HG03095 (cell line): ENCODE data around the gene SOWAHC.
A peak's percentile ranks its signal among the peaks of the same experiment; 100 is the strongest.
"Not testable (repeated sequence)": the region's sequence is repeated elsewhere in the genome, so short reads cannot be mapped to it uniquely, and the experiment has no call there.

ENCODE experiments used
- ATAC-seq: cut with Tn5 transposase; IDR thresholded peaks from one replicate; pipeline ENCODE4 v1.9.1; 2021; ENCODE audit warnings: moderate library complexity; ENCODE audit not compliant: unreplicated experiment

Gene SOWAHC

GRCh38 chr2:109615637-109616144 lies 1.5 kb downstream of the SOWAHC start:
- ATAC-seq, result no peak

DNA sequence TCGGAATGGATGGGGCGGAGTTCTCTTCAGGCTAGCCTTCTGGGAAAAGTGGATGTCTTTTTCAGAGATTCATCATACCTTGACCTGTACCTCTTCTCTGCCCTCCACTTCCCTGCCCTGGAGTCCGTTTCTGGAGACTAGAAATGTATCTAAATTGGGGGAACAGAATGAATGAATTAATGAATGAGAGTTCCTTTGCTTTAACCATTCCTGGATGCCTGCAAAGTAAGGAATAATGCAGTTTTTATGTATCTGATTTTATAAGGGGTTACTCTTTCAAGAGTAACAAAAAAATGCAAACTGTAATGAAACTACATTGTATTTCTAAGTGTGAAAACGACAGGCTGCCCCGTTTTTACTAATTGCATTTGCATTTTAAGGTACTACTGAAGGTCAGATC lies 2.0 kb downstream of the SOWAHC start:
- ATAC-seq, result no peak

DNA sequence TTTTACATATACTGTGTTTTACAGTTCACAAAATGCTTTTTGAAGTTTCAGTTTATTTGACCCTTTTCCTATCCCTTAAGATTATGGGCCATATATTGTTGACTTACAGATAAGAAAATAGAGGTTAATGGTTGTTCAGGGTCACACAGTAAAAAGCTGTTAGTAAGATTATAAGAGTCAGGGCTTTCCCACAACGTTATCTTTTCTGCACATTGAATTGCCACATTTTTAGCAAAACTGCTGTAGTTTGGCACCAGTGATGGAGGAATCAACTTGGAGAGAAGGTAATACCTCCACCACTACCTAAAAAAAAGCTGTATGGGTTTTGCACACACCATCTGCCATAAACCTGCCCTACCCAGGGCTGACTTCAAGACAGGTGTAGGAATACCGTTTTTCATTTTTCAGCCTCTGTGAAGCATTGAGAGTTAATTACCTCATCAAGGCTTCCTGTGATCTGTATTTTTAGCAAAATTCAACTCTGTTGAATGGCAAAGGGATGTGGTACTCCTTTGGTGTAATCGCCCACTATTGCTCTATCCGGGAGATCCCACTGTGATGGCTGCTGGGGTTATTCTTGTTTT lies 5.0 kb downstream of the SOWAHC start:
- no peak for ATAC-seq

DNA sequence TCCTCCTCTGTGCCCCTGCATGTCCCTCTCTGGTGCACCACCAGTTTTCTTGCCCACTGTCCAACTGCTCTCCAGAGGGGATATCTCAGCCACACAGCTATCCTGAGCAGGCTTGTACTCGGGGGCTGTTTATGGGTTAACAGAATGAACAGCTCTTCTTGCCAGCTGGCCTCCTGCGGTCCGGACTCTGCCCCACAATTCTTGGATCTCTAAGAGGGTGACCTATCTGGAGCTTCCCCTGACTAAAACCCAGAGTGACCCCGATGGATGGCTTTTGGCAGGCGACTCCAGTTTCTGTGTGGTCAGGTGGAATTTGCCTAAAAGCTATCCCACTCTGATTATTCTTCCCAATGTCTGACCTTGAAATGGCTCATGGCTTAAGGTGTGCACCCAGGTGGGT lies 9.1 kb downstream of the SOWAHC start:
- ATAC-seq, result no peak

DNA sequence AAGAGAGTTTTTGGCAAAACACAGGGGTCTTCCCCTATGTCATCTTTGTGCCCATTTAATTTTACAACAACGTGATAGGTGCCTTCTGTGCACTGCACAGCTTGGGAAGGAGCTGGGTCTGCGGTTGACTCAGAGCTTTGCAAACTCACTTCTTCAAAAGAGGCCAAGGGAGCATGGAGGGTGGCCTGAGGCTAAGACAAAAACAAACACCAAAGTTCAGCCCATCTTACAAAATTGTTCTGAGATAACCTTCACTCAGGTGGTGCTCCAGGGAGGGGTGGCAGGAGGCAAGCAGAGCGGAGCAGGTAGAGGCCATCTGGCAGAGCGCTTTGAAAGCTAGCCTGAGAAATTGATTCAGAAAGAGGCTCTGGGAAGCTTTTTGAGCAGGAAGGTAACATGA lies 9.8 kb downstream of the SOWAHC start:
- no peak for ATAC-seq

GRCh38 chr2:109624339-109624738 lies 10.2 kb downstream of the SOWAHC start:
- no peak for ATAC-seq

DNA sequence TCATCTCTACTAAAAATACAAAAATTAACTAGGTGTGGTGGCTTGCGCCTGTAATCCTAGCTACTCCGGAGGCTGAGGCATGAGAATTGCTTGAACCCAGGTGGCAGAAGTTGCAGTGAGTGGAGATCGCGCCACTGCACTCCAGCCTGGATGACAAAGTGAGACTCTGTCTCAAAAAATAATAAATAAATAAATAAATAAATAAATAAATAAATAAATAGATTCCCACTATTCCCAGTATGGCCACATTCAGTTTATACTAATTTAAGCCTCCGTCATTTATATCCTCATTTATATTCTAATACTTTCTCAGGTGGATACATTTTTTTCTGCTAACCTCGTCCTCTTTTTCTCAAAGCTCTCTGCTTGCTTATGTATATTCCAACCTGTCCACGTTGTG lies 14.2 kb downstream of the SOWAHC start:
- ATAC-seq, result not testable (repeated sequence)

DNA sequence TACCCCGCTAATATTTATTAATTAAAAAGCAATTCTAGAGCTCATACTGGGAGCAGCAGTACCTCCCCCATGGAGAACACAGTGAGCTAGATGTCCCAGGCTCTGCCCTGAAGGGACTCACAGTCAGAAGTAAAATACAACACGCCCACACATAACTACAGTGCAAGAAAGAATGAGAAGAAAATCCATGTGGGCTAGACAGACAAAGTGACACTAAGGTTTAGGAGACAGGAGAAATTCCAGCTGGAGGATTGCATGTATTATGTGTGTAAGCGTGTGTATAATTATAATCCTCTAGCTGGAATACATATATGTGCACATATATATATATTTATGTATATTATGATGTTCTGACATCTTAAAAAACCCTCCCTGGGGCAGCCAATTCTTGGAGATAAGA lies 15.7 kb downstream of the SOWAHC start:
- ATAC-seq, result no peak

- no peak for ATAC-seq
Observed at GRCh38 chr2:109630441-109631430, 16.6 kb downstream of the SOWAHC start.

DNA sequence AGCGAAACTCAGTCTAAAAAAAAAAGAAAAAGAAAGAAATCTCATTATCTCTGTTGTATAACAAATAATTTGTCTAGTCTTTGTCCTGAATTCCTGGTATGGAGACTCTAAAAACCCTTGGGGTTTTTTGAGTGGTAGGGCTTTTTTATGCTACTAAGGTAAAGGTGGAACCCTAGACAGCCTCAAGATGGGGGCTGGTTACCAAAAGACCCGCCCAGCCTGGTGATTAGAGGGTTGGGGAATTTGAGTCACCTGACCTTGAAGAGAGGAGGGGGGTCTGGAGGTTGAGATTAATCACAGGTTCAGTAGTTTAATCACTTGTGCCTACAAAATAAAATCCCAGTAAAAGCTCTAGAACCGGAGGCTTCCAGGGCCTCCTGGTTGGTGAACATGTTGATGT lies 17.6 kb downstream of the SOWAHC start:
- ATAC-seq, result no peak

DNA sequence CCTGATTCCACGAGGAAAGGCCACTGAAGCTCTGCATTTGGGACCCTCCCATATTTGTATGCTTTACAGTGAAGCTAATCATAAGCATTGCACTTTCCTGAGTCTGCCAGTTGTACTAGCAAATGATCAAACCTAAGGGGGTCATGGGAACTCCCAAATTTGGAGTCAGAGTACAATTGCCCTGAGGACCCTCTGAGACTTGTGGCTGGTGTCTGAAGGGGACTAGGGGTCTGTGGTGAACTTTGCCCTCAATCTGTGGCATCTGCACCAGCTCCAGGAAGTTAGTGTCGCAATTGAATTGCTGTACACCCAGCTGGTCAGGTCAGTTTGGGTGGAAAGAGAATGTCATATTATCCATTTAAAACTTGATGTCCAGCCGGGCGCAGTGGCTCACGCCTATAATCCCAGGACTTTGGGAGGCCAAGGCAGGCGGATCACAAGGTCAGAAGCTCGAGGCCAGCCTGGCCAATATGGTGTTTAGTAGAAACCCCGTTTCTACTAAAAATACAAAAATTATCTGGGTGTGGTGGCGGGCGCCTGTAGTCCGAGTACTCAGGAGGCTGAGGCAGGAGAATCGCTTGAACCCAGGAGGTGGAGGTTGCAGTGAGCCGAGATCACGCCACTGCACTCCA lies 18.1 kb downstream of the SOWAHC start:
- no peak for ATAC-seq

- no peak for ATAC-seq
Observed at GRCh38 chr2:109633284-109633961, 19.3 kb downstream of the SOWAHC start.

- no peak for ATAC-seq
Observed at GRCh38 chr2:109635426-109636304, 21.5 kb downstream of the SOWAHC start.

- no peak for ATAC-seq
Observed at GRCh38 chr2:109636317-109636716, 22.2 kb downstream of the SOWAHC start.

GRCh38 chr2:109637749-109638570 lies 23.8 kb downstream of the SOWAHC start:
- ATAC-seq, result peak; percentile 73

DNA sequence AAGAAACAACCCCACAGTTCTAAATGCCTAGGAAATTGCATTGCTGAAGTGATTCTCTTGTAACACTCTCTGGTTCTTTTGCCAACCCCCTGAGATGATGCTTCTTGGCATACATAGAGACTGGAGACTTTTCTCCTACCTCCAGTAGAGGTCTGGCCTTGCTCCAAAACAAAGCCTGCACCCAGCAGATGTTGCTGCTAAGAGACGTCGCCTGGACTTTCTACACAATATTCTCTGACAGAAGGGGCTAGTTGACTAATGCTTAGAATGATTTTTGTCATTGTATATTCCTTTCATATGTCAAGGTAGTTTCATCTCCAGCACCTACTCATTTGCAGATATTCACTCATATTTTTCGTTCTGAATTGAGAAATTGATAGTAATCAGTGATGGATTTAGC lies 24.6 kb downstream of the SOWAHC start:
- ATAC-seq, result no peak

DNA sequence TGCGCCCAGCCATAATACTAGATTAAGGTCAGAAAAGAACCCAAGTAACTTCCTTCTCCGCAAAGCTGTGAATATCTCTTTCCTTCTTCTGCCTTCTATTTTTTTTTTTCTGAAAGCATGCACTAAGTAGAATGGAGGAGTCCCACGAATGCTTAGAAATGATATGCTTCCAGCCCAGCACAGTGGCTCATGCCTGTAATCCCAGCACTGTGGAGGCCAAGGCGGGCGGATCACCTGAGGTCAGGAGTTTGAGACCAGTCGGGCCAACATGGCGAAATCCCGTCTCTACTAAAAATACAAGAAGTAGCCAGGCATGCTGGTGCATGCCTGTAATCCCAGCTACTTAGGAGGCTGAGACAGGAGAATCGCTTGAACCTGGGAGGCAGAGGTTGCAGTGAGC lies 25.8 kb downstream of the SOWAHC start:
- not testable (repeated sequence) for ATAC-seq

DNA sequence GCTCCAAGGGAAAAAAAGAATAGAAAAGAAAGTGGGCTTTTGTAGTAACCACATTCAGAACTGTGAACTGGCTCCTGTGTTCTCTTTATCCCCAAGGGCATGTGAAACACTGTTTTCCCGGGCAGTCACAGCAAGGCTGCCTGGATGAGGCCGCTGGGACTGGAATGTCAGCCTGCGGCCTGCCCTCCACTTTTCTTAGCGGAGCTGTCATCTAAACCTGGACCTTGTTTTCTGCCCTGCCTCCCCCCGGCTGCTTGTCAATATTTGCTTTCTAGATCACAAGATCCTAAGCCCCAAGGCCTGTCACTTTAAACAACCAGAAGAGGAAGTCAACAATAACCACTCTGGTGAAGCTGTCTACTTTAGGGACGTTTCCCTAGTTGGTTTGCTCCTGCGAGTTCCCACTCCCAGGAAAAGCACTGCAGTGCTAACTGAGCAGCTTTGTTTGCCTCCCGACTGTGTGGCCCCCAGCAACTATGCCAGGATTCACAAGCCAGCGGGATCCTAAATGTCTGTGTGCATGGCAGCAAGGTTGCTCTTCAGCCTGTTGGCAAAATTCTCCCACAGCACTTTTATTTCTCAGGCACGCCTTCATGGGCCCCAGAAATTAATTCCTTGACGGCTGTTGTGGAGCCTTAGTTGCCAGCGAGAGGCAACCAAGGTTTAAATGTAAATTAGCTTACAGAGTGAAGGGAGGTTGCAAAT lies 30.6 kb downstream of the SOWAHC start:
- ATAC-seq, result no peak
